ENCODE measurements around the gene CACNB2. TPM values are rescaled to one million over a fixed set of nuclear protein-coding genes. Genes with fewer than 3 reads are reported as not detected.

CACNB2 gene
- total and polyA plus RNA-seq, 4 donors, result 0.38 to 3.1 (median 0.83) TPM

DNA sequence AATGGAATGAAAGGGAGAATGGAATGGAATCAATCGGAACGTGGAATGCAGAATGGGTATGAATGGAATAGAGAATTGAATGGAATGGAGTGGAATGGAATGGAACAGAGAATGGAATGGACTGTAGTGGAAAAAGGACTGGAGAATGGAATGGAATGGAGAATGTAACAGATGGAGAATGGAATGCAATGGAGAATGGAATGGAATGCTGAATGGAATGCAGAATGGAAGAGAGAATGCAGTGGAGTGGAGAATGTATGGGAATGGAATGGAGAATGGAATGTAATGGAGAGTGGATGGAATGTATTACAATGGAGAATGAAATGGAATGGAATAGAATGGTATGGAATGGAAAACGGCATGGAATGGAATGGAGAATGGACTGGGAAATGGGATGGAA, 414.3 kb downstream of the CACNB2 start:
- Histone ChIP-seq H3K9ac (ENCODE audit: low read depth in 1 of 2, low read length in 2 of 2) (no peak overlapping the region), H3K9me3 (ENCODE audit: control insufficient read depth in 4 of 4, low read length in 3 of 4) (peaks cover 0 to 3% (median 0%) of the 10 kb centered on the region in 4 donors), H3K36me3 (ENCODE audit: control insufficient read depth in 4 of 4, insufficient read depth in 3 of 4, low read depth in 1 of 4, low read length in 3 of 4) (peaks cover 0 to 86% (median 82%) of the 10 kb centered on the region in 4 donors), H3K27me3 (ENCODE audit: control insufficient read depth in 4 of 4, insufficient read depth in 4 of 4, low read length in 3 of 4) (no peaks in the 10 kb centered on the region), H3K4me3 (ENCODE audit: low read depth in 1 of 3, low read length in 3 of 3) (no peak overlapping the region), H3K4me1 (ENCODE audit: control insufficient read depth in 4 of 4, insufficient read depth in 4 of 4, low read length in 3 of 4) (no peaks in the 10 kb centered on the region), H3K27ac (ENCODE audit: low read depth in 1 of 2, low read length in 2 of 2) (no peak overlapping the region)
- TF ChIP-seq EGR1 (IDR thresholded peaks at IDR 0.05; ENCODE audit: low read depth in 2 of 2), result no peak
- TF ChIP-seq, protein P1, sequence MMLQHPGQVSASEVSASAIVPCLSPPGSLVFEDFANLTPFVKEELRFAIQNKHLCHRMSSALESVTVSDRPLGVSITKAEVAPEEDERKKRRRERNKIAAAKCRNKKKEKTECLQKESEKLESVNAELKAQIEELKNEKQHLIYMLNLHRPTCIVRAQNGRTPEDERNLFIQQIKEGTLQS (IDR thresholded peaks at IDR 0.05), result no peak
- no peak for TF ChIP-seq HNF4G (IDR thresholded peaks at IDR 0.05)
- TF ChIP-seq RAD21 (IDR thresholded peaks at IDR 0.05), result no peak
- no peak for TF ChIP-seq FOXA2 (IDR thresholded peaks at IDR 0.05)
- TF ChIP-seq FOXA1 (IDR thresholded peaks at IDR 0.05), result no peak
- TF ChIP-seq, protein P2, sequence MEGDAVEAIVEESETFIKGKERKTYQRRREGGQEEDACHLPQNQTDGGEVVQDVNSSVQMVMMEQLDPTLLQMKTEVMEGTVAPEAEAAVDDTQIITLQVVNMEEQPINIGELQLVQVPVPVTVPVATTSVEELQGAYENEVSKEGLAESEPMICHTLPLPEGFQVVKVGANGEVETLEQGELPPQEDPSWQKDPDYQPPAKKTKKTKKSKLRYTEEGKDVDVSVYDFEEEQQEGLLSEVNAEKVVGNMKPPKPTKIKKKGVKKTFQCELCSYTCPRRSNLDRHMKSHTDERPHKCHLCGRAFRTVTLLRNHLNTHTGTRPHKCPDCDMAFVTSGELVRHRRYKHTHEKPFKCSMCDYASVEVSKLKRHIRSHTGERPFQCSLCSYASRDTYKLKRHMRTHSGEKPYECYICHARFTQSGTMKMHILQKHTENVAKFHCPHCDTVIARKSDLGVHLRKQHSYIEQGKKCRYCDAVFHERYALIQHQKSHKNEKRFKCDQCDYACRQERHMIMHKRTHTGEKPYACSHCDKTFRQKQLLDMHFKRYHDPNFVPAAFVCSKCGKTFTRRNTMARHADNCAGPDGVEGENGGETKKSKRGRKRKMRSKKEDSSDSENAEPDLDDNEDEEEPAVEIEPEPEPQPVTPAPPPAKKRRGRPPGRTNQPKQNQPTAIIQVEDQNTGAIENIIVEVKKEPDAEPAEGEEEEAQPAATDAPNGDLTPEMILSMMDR (IDR thresholded peaks at IDR 0.05; ENCODE audit: low read depth, low read length, missing input control), result no peak
- TF ChIP-seq NR2F2 (IDR thresholded peaks at IDR 0.05), result no peak
- TF ChIP-seq, protein P3, sequence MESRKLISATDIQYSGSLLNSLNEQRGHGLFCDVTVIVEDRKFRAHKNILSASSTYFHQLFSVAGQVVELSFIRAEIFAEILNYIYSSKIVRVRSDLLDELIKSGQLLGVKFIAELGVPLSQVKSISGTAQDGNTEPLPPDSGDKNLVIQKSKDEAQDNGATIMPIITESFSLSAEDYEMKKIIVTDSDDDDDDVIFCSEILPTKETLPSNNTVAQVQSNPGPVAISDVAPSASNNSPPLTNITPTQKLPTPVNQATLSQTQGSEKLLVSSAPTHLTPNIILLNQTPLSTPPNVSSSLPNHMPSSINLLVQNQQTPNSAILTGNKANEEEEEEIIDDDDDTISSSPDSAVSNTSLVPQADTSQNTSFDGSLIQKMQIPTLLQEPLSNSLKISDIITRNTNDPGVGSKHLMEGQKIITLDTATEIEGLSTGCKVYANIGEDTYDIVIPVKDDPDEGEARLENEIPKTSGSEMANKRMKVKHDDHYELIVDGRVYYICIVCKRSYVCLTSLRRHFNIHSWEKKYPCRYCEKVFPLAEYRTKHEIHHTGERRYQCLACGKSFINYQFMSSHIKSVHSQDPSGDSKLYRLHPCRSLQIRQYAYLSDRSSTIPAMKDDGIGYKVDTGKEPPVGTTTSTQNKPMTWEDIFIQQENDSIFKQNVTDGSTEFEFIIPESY (IDR thresholded peaks at IDR 0.05), result no peak
- no peak for TF ChIP-seq RXRA (IDR thresholded peaks at IDR 0.05)
- no peak for DNase-seq (ENCODE audit: low spot score)
- WGBS, result 96% methylated on average over 3 of the region's 3 CpGs

DNA sequence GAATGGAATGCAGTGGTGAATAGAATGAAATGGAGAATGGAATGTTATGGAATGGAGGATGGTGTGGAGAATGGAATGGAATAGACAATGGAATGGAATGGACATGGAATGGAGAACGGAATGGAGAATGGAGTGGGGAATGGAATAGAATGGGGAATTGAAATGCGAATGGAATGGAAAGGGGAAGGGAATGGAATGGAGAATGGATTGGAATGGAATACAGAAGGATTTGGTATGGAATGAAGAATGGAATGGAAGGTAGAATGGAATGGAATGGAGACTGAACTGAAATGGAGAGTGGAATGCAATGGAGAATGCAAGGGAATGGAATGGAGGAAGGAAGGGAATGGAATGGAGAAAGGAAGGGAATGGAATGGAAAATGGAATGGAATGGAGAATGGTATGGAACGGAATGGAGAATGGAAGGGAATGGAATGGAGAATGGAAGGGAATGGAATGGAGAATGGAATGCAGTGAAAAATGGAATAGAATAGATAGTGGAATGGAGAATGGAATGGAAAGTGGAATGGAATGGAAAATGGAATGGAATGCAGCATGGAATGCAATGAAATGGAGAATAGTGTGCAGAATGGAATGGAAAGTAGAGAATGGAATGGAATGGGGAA, 416.4 kb downstream of the CACNB2 start:
- TF ChIP-seq, protein P4, sequence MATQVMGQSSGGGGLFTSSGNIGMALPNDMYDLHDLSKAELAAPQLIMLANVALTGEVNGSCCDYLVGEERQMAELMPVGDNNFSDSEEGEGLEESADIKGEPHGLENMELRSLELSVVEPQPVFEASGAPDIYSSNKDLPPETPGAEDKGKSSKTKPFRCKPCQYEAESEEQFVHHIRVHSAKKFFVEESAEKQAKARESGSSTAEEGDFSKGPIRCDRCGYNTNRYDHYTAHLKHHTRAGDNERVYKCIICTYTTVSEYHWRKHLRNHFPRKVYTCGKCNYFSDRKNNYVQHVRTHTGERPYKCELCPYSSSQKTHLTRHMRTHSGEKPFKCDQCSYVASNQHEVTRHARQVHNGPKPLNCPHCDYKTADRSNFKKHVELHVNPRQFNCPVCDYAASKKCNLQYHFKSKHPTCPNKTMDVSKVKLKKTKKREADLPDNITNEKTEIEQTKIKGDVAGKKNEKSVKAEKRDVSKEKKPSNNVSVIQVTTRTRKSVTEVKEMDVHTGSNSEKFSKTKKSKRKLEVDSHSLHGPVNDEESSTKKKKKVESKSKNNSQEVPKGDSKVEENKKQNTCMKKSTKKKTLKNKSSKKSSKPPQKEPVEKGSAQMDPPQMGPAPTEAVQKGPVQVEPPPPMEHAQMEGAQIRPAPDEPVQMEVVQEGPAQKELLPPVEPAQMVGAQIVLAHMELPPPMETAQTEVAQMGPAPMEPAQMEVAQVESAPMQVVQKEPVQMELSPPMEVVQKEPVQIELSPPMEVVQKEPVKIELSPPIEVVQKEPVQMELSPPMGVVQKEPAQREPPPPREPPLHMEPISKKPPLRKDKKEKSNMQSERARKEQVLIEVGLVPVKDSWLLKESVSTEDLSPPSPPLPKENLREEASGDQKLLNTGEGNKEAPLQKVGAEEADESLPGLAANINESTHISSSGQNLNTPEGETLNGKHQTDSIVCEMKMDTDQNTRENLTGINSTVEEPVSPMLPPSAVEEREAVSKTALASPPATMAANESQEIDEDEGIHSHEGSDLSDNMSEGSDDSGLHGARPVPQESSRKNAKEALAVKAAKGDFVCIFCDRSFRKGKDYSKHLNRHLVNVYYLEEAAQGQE (IDR thresholded peaks at IDR 0.05), result no peak
- TF ChIP-seq JUND (IDR thresholded peaks at IDR 0.05) (no peak), RAD21 (IDR thresholded peaks at IDR 0.05) (no peak), TAF1 (conservative IDR thresholded peaks at IDR 0.05) (no peak), SP1 (IDR thresholded peaks at IDR 0.05) (no peak), RXRA (IDR thresholded peaks at IDR 0.05) (no peak), FOXA2 (IDR thresholded peaks at IDR 0.05) (no peak), NR2F2 (IDR thresholded peaks at IDR 0.05) (no peak), HNF4A (conservative IDR thresholded peaks at IDR 0.05) (no peak), FOXA1 (IDR thresholded peaks at IDR 0.05) (no peak), HNF4G (IDR thresholded peaks at IDR 0.05) (no peak)
- TF ChIP-seq, protein P5, sequence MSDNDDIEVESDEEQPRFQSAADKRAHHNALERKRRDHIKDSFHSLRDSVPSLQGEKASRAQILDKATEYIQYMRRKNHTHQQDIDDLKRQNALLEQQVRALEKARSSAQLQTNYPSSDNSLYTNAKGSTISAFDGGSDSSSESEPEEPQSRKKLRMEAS (IDR thresholded peaks at IDR 0.05), result no peak
- TF ChIP-seq, protein P3 (IDR thresholded peaks at IDR 0.05), result no peak
- TF ChIP-seq, protein P2 (IDR thresholded peaks at IDR 0.05; ENCODE audit: low read depth, low read length, missing input control), result no peak
- TF ChIP-seq, protein P1 (IDR thresholded peaks at IDR 0.05), result no peak
- Histone ChIP-seq H3K9ac (ENCODE audit: low read depth in 1 of 2, low read length in 2 of 2) (no peak overlapping the region), H3K4me3 (ENCODE audit: low read depth in 1 of 3, low read length in 3 of 3) (no peak overlapping the region), H3K4me1 (ENCODE audit: control insufficient read depth in 4 of 4, insufficient read depth in 4 of 4, low read length in 3 of 4) (no peaks in the 10 kb centered on the region), H3K36me3 (ENCODE audit: control insufficient read depth in 4 of 4, insufficient read depth in 3 of 4, low read depth in 1 of 4, low read length in 3 of 4) (peaks cover 0 to 90% (median 87%) of the 10 kb centered on the region in 4 donors), H3K27me3 (ENCODE audit: control insufficient read depth in 4 of 4, insufficient read depth in 4 of 4, low read length in 3 of 4) (no peaks in the 10 kb centered on the region), H3K9me3 (ENCODE audit: control insufficient read depth in 4 of 4, low read length in 3 of 4) (peaks cover 0 to 6% (median 2%) of the 10 kb centered on the region in 4 donors), H3K27ac (ENCODE audit: low read depth in 1 of 2, low read length in 2 of 2) (no peak overlapping the region)
- DNase-seq (ENCODE audit: low spot score), result no peak
- 99% methylated on average over 3 of the region's 3 CpGs for WGBS

Data from liver (tissue), 9 donors.